PC-3 (cell line): ENCODE results near the gene CENPO.

Experiments
- EZH2phosphoT487 ChIP-seq: fragments of 300-600 bp; sonication (generic); IDR thresholded peaks from 2 replicates; pipeline ENCODE4 v1.6.1; 2018; ENCODE audit warnings: mild to moderate bottlenecking, antibody characterized with exemption, low read length, borderline replicate concordance
- TF ChIP-seq, protein P1 (sequence below): fragments of 300-600 bp; sonication (generic); conservative IDR thresholded peaks from 2 replicates; pipeline ENCODE4 v1.5.1; 2017; ENCODE audit warnings: antibody characterized with exemption, low read depth, mild to moderate bottlenecking, low read length

DNA sequence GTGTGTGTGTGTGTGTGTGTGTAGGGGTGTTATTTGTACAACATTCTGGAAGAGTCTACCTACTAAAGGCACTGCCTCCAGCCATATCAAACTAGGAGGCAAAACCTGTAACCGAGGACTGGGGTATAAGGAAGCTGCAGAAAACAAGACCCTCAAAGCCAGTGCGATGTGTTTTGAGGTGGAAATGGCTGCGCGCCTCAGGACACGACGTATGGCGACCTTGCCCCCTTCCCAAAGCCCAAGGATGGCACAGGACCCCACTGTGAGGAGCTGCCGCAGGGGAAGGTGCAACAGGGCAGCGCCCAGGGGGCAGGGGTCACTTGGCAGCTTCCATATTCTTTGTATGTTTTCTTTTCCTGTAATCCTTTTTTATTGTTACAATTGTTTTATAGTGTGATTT is 59.8 kb downstream of the CENPO start:
- TF ChIP-seq, protein P1, sequence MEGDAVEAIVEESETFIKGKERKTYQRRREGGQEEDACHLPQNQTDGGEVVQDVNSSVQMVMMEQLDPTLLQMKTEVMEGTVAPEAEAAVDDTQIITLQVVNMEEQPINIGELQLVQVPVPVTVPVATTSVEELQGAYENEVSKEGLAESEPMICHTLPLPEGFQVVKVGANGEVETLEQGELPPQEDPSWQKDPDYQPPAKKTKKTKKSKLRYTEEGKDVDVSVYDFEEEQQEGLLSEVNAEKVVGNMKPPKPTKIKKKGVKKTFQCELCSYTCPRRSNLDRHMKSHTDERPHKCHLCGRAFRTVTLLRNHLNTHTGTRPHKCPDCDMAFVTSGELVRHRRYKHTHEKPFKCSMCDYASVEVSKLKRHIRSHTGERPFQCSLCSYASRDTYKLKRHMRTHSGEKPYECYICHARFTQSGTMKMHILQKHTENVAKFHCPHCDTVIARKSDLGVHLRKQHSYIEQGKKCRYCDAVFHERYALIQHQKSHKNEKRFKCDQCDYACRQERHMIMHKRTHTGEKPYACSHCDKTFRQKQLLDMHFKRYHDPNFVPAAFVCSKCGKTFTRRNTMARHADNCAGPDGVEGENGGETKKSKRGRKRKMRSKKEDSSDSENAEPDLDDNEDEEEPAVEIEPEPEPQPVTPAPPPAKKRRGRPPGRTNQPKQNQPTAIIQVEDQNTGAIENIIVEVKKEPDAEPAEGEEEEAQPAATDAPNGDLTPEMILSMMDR, result no peak
- TF ChIP-seq EZH2phosphoT487, result no peak
